ENCODE measurements around the gene PAH. TPM values are rescaled to one million over a fixed set of nuclear protein-coding genes. Genes with fewer than 3 reads are reported as not detected.
A peak's percentile ranks its signal among the peaks of the same experiment; 100 is the strongest.

The PAH gene
- total and polyA plus RNA-seq, 10 of the 15 experiments (the other 5 are each of a cell fraction or from before 2014, with no cell fraction given): 0.20 to 4.8 (median 0.55) TPM; not detected in 1

DNA sequence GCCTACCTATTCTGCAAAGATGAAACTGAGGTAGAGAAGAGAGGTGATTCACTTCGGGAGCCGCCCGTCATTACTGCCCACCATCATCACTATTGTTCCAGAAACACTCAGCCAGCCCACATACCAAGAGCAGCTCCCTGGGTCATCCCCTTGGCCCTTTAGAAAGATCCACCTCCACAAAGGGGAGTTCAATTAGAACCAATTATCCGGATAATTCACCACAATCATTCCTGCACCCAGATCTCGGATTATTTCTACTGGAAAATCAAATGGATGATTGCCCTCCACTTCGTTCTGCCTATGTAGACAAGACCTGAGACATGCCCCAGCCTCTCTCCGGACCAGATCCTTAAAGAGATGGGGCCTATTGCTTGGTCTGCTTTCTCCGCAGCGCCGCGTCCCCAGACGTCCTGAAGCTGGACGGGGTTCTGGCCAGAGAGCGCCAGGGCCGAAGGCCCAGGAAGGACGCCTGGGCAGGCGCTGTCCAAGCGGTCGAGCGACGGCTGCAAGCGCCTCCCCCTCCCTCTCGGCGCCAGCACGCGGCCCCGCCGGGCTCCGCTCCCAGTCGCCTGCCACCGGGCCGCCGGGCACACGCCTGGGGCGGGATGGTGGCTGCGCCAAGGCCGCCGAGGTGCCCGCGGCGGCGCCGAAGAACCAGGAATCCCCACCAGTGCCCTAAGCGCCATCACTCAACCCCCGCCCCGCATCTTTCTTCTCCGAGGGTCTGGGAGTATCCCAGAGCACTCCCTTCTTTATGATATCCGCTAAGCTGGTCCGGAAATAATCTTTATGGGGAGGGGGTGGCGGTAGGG, 39.1 kb upstream of the PAH start (continued):
- TF ChIP-seq, protein P1, sequence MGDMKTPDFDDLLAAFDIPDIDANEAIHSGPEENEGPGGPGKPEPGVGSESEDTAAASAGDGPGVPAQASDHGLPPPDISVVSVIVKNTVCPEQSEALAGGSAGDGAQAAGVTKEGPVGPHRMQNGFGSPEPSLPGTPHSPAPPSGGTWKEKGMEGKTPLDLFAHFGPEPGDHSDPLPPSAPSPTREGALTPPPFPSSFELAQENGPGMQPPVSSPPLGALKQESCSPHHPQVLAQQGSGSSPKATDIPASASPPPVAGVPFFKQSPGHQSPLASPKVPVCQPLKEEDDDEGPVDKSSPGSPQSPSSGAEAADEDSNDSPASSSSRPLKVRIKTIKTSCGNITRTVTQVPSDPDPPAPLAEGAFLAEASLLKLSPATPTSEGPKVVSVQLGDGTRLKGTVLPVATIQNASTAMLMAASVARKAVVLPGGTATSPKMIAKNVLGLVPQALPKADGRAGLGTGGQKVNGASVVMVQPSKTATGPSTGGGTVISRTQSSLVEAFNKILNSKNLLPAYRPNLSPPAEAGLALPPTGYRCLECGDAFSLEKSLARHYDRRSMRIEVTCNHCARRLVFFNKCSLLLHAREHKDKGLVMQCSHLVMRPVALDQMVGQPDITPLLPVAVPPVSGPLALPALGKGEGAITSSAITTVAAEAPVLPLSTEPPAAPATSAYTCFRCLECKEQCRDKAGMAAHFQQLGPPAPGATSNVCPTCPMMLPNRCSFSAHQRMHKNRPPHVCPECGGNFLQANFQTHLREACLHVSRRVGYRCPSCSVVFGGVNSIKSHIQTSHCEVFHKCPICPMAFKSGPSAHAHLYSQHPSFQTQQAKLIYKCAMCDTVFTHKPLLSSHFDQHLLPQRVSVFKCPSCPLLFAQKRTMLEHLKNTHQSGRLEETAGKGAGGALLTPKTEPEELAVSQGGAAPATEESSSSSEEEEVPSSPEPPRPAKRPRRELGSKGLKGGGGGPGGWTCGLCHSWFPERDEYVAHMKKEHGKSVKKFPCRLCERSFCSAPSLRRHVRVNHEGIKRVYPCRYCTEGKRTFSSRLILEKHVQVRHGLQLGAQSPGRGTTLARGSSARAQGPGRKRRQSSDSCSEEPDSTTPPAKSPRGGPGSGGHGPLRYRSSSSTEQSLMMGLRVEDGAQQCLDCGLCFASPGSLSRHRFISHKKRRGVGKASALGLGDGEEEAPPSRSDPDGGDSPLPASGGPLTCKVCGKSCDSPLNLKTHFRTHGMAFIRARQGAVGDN (IDR thresholded peaks at IDR 0.05): peak; percentile 88
- TF ChIP-seq LARP7 (IDR thresholded peaks at IDR 0.05) (peak; percentile 44; the same call in 1 of the 2 replicates), KDM1A (IDR thresholded peaks at IDR 0.05; ENCODE audit: borderline replicate concordance) (no peak)

DNA sequence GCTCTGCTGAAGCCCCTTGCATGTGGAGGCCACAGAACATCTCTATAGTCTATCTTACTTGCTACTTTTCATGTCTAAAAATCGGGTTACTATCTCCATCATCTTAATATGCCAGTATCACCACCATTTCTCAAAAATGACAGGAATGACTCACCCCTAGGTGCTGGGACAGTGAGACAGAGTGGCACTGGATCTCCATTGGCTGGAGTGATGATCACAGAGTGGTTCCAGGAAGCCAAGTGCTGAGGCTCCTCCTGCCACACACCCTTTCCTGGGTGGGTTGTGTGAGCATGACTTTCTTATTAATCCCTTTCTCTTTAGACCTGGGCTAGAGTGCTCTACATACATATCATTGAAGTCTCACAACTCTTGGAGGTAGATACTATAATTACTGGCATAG, 37.1 kb upstream of the PAH start:
- TF ChIP-seq, protein P2, sequence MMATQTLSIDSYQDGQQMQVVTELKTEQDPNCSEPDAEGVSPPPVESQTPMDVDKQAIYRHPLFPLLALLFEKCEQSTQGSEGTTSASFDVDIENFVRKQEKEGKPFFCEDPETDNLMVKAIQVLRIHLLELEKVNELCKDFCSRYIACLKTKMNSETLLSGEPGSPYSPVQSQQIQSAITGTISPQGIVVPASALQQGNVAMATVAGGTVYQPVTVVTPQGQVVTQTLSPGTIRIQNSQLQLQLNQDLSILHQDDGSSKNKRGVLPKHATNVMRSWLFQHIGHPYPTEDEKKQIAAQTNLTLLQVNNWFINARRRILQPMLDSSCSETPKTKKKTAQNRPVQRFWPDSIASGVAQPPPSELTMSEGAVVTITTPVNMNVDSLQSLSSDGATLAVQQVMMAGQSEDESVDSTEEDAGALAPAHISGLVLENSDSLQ (IDR thresholded peaks at IDR 0.05): peak; percentile 27; the same call in 1 of the 2 replicates
- no peak for TF ChIP-seq SRF (IDR thresholded peaks at IDR 0.05; ENCODE audit: low read depth in 2 of 2, low read length in 2 of 2)
- no peak for TF ChIP-seq RBBP5 (conservative IDR thresholded peaks at IDR 0.05)
- peak; percentile 89 for TF ChIP-seq NFYB (IDR thresholded peaks at IDR 0.05; ENCODE audit: insufficient read depth, low read depth, low read length)
- TF ChIP-seq SMARCA5 (IDR thresholded peaks at IDR 0.05): no peak
- TF ChIP-seq JUND (IDR thresholded peaks at IDR 0.05; ENCODE audit: low read depth, low read length): 0 out of 2 replicates have a peak, but pooled peaks have one; percentile 6
- WGBS (ENCODE audit: insufficient coverage, insufficient replicate concordance, low lambda C conversion rate, missing lambda C conversion rate): 0% methylated on average over 1 of the region's 1 CpG
- Histone ChIP-seq H3K9me3 (replicated peaks; ENCODE audit: control insufficient read depth, insufficient read depth, low read length) (no peaks in the 10 kb centered on the region), H3K27me3 (replicated peaks in 1 of 2; ENCODE audit: control insufficient read depth in 2 of 2, insufficient read depth in 2 of 2, low read length in 1 of 2) (peaks cover 0 to 9% of the 10 kb centered on the region in 2 experiments; a peak in 2 of 4 replicates), H4K20me1 (ENCODE audit: control insufficient read depth, insufficient read depth) (no peaks in the 10 kb centered on the region), H3K4me3 (no peak overlapping the region), H3K36me3 (ENCODE audit: control insufficient read depth in 2 of 2, insufficient read depth in 2 of 2, low read length in 1 of 2) (no peaks in the 10 kb centered on the region), H3K4me1 (ENCODE audit: control insufficient read depth, insufficient read depth, low read length) (peaks cover 16% of the 10 kb centered on the region), H2AFZ (ENCODE audit: control insufficient read depth, low read depth, low read length) (no peak overlapping the region), H3K79me2 (ENCODE audit: control insufficient read depth, insufficient read depth, low read length) (no peaks in the 10 kb centered on the region), H3K27ac (ENCODE audit: control insufficient read depth, insufficient read depth) (no peak overlapping the region), H3K4me2 (ENCODE audit: control insufficient read depth, insufficient read depth) (no peak overlapping the region), H3K9ac (ENCODE audit: control insufficient read depth, insufficient read depth, low read length) (no peak overlapping the region)
- intact Hi-C loops (cut with micrococcal nuclease; ENCODE audit: unreplicated experiment): no loop called here
- RAD21 ChIA-PET (ENCODE audit: unreplicated experiment): interaction anchor here (1.5 to 2.0 kb wide), 2 partner anchors 150 to 594 kb away, joined by 5 to 9 read pairs; no protein-coding TSS in a partner anchor
- DNase-seq (ENCODE audit: low read depth, low spot score) (no peak), FAIRE-seq (peak; percentile 7), ATAC-seq (peak; percentile 35)
- SMC1A ChIA-PET (ENCODE audit: uncharacterized antibody, unreplicated experiment): interaction anchor here (0.9 to 2.3 kb wide), 4 partner anchors 165 to 594 kb away, joined by 3 to 23 read pairs (median 4); no protein-coding TSS in a partner anchor
- BruUV-seq (replicated peaks): no TSS peak
- POLR2A ChIA-PET: interaction anchor here (1.0 kb wide), 1 partner anchor 35 kb away, joined by 3 read pairs; no protein-coding TSS in a partner anchor
- CTCF ChIA-PET: interaction anchor here (1.6 kb wide), 1 partner anchor 593 kb away, joined by 7 read pairs; no protein-coding TSS in a partner anchor
- in situ Hi-C loops (cut with MboI): no loop called here

Measured in GM12878 (cell line).